SH-SY5Y (cell line): ENCODE measurements around the gene SLC35F1.

Experiments used
- GATA2 ChIP-seq: IDR thresholded peaks from 2 replicates; pipeline ENCODE4 v1.6.1; 2011; ENCODE audit warnings: mild to moderate bottlenecking, low read depth, low read length
- GATA3 ChIP-seq: IDR thresholded peaks from 2 replicates; pipeline ENCODE4 v1.6.1; 2011; ENCODE audit warnings: low read depth, mild to moderate bottlenecking, low read length, moderate library complexity

SLC35F1 gene

GRCh38 chr6:118319416-118319815 is 412.4 kb downstream of the SLC35F1 start:
- TF ChIP-seq GATA3 (no peak), GATA2 (no peak)

GRCh38 chr6:118319894-118320649 is 413.0 kb downstream of the SLC35F1 start:
- TF ChIP-seq GATA2 (no peak), GATA3 (no peak)

GRCh38 chr6:118320652-118321051 is 413.6 kb downstream of the SLC35F1 start:
- TF ChIP-seq GATA2 (no peak), GATA3 (no peak)

GRCh38 chr6:118324116-118324515 is 417.1 kb downstream of the SLC35F1 start:
- TF ChIP-seq GATA3, result no peak
- TF ChIP-seq GATA2, result no peak

GRCh38 chr6:118325220-118325860 is 418.3 kb downstream of the SLC35F1 start:
- TF ChIP-seq GATA3, result no peak
- no peak for TF ChIP-seq GATA2

GRCh38 chr6:118326712-118327111 is 419.6 kb downstream of the SLC35F1 start:
- TF ChIP-seq GATA3, result no peak
- no peak for TF ChIP-seq GATA2

GRCh38 chr6:118327237-118327636 is 420.2 kb downstream of the SLC35F1 start:
- no peak for TF ChIP-seq GATA3
- no peak for TF ChIP-seq GATA2

- TF ChIP-seq GATA3, result no peak
- TF ChIP-seq GATA2, result no peak
Observed at GRCh38 chr6:118333772-118334171, 426.7 kb downstream of the SLC35F1 start.

- TF ChIP-seq GATA2, result no peak
- TF ChIP-seq GATA3, result no peak
Observed at GRCh38 chr6:118334634-118335033, 427.6 kb downstream of the SLC35F1 start.

GRCh38 chr6:118335325-118335816 is 428.3 kb downstream of the SLC35F1 start:
- TF ChIP-seq GATA3, result no peak
- TF ChIP-seq GATA2, result no peak

- no peak for TF ChIP-seq GATA2
- no peak for TF ChIP-seq GATA3
Observed at GRCh38 chr6:118344014-118344670, 437.1 kb downstream of the SLC35F1 start.

- TF ChIP-seq GATA3 (no peak), GATA2 (no peak)
Observed at GRCh38 chr6:118350881-118351430, 443.9 kb downstream of the SLC35F1 start.

GRCh38 chr6:118353564-118353963 is 446.5 kb downstream of the SLC35F1 start:
- no peak for TF ChIP-seq GATA2
- TF ChIP-seq GATA3, result no peak

- TF ChIP-seq GATA3 (no peak), GATA2 (no peak)
Observed at GRCh38 chr6:118354641-118355040, 447.6 kb downstream of the SLC35F1 start.
